NOMO-1 treated with DMSO at 0.1 percent for 48 hours (cell line): ENCODE results near the gene FRMD4A.
"Not testable (repeated sequence)": the region's sequence is repeated elsewhere in the genome, so short reads cannot be mapped to it uniquely, and the experiment has no call there.

ENCODE experiments used
- DNase-seq: peaks from one replicate; lab custom pipeline; 2025; ENCODE audit not compliant: unreplicated experiment; lab: John Stamatoyannopoulos, UW

Gene FRMD4A

GRCh38 chr10:13959443-13960359 is 371.0 kb downstream of the FRMD4A start:
- no peak for DNase-seq

- no peak for DNase-seq
Measured at GRCh38 chr10:13957856-13958255, 372.9 kb downstream of the FRMD4A start.

GRCh38 chr10:13956826-13957225 is 373.9 kb downstream of the FRMD4A start:
- no peak for DNase-seq

- DNase-seq = no peak
Measured at GRCh38 chr10:13955409-13956068, 375.2 kb downstream of the FRMD4A start.

GRCh38 chr10:13954195-13954594 is 376.5 kb downstream of the FRMD4A start:
- DNase-seq = not testable (repeated sequence)

- DNase-seq = no peak
Measured at GRCh38 chr10:13953371-13953770, 377.4 kb downstream of the FRMD4A start.

GRCh38 chr10:13950543-13950939 is 380.2 kb downstream of the FRMD4A start:
- DNase-seq = no peak

- no peak for DNase-seq
Measured at GRCh38 chr10:13949844-13950542, 380.7 kb downstream of the FRMD4A start.

- no peak for DNase-seq
Measured at GRCh38 chr10:13946209-13946460, 384.6 kb downstream of the FRMD4A start.

GRCh38 chr10:13945390-13946208 is 385.1 kb downstream of the FRMD4A start:
- no peak for DNase-seq

GRCh38 chr10:13944823-13945222 is 385.9 kb downstream of the FRMD4A start:
- no peak for DNase-seq

GRCh38 chr10:13943735-13944398 is 386.9 kb downstream of the FRMD4A start:
- DNase-seq = no peak

- DNase-seq = no peak
Measured at GRCh38 chr10:13942035-13942434, 388.7 kb downstream of the FRMD4A start.

GRCh38 chr10:13939391-13939790 is 391.3 kb downstream of the FRMD4A start:
- DNase-seq = no peak

- peak; percentile 29 for DNase-seq
Measured at GRCh38 chr10:13938950-13939349, 391.8 kb downstream of the FRMD4A start.

- no peak for DNase-seq
Measured at GRCh38 chr10:13936826-13937225, 393.9 kb downstream of the FRMD4A start.

GRCh38 chr10:13930120-13930519 is 400.6 kb downstream of the FRMD4A start:
- DNase-seq = no peak

GRCh38 chr10:13928451-13928850 is 402.3 kb downstream of the FRMD4A start:
- DNase-seq = no peak

GRCh38 chr10:13925971-13926780 is 404.5 kb downstream of the FRMD4A start:
- no peak for DNase-seq
